Right atrium auricular region (tissue), 2 donors: ENCODE measurements around the gene ASTN2. TPM values are rescaled to one million over a fixed set of nuclear protein-coding genes. Genes with fewer than 3 reads are reported as not detected.

Experiments used
- DNase-seq: peaks from one replicate; pipeline ENCODE4 v3.0.0-alpha.2; 2019; ENCODE audit warnings: low spot score
- H3K27ac ChIP-seq, 2 donors: fragments of 200-600 bp; sonication (generic); 1 replicate in 1 of 2; 2 replicates in 1 of 2; pipeline ENCODE4 v1.5.1; 2016 to 2019
- H3K27me3 ChIP-seq, 2 donors: fragments of 200-600 bp; sonication (generic); one replicate each; pipeline versions ENCODE4 v1.5.1 to v1.6.0; 2017 to 2019
- H3K36me3 ChIP-seq: fragments of 200-600 bp; sonication (generic); one replicate; pipeline ENCODE4 v1.5.1; 2016
- H3K4me1 ChIP-seq, 2 donors: fragments of 200-600 bp; sonication (generic); one replicate each; pipeline versions ENCODE4 v1.5.1 to v1.6.0; 2017 to 2019
- H3K4me3 ChIP-seq, 2 donors: fragments of 200-600 bp; sonication (generic); 1 replicate in 1 of 2; 2 replicates in 1 of 2; pipeline ENCODE4 v1.5.1; 2017 to 2019; ENCODE audit warnings: mild to moderate bottlenecking in 1 of 2, moderate library complexity in 1 of 2
- H3K9me3 ChIP-seq, 2 donors: fragments of 200-600 bp; sonication (generic); one replicate each; pipeline ENCODE4 v1.5.1; 2019
- total RNA-seq, 2 donors: library from RNA; depleted of rRNA; stranded (reverse); fragments of >200 nt; gene quantifications; one replicate each; pipeline ENCODE4 v1.1.0, GENCODE V29; 2016
- TF ChIP-seq, protein P1 (sequence below), 2 donors: fragments of 200-600 bp; sonication (generic); IDR thresholded peaks; one replicate each; pipeline ENCODE4 v1.5.1; 2019; ENCODE audit warnings: antibody characterized with exemption in 2 of 2

ASTN2 gene
- total RNA-seq, 2 donors from 2014 or later: 11.1 to 32.2 TPM

GRCh38 chr9:116797276-116797675 is 617.6 kb downstream of the ASTN2 start:
- Histone ChIP-seq H3K4me1 (peaks cover 0 to 5% of the 10 kb centered on the region in 2 donors), H3K27me3 (no peaks in the 10 kb centered on the region), H3K36me3 (no peaks in the 10 kb centered on the region), H3K4me3 (no peak overlapping the region), H3K9me3 (no peaks in the 10 kb centered on the region), H3K27ac (no peak overlapping the region)
- DNase-seq: no peak
- TF ChIP-seq, protein P1, sequence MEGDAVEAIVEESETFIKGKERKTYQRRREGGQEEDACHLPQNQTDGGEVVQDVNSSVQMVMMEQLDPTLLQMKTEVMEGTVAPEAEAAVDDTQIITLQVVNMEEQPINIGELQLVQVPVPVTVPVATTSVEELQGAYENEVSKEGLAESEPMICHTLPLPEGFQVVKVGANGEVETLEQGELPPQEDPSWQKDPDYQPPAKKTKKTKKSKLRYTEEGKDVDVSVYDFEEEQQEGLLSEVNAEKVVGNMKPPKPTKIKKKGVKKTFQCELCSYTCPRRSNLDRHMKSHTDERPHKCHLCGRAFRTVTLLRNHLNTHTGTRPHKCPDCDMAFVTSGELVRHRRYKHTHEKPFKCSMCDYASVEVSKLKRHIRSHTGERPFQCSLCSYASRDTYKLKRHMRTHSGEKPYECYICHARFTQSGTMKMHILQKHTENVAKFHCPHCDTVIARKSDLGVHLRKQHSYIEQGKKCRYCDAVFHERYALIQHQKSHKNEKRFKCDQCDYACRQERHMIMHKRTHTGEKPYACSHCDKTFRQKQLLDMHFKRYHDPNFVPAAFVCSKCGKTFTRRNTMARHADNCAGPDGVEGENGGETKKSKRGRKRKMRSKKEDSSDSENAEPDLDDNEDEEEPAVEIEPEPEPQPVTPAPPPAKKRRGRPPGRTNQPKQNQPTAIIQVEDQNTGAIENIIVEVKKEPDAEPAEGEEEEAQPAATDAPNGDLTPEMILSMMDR (IDR thresholded peaks at IDR 0.05): no peak

DNA sequence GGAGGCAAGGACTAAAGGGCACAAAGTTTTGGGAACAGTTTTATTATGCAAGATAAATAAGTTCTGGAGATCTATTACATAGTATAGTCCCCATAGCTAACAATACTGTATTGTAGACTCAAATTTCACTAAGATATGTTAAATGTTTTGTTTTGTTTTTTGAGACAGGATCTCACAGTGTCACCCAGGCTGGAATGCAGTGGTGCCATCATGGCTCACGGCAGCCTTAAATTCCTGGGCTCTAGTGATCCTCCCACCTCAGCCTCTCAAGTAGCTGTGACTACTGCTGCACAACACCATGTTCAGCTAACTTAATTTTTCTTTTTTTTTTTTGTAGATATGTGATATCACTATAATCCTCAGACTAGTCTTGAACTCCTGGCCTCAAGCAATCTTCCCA is 618.2 kb downstream of the ASTN2 start:
- TF ChIP-seq, protein P1 (IDR thresholded peaks at IDR 0.05): no peak
- no peak overlapping the region for H3K4me3 ChIP-seq
- H3K4me1 ChIP-seq: peaks cover 0 to 5% of the 10 kb centered on the region in 2 donors
- peak overlapping the region in 1 of 2 donors; percentile 51 for H3K27ac ChIP-seq
- no peaks in the 10 kb centered on the region for H3K9me3 ChIP-seq
- H3K27me3 ChIP-seq: no peaks in the 10 kb centered on the region
- no peak for DNase-seq
- H3K36me3 ChIP-seq: no peaks in the 10 kb centered on the region

GRCh38 chr9:116795821-116796220 is 619.0 kb downstream of the ASTN2 start:
- Histone ChIP-seq H3K4me3 (no peak overlapping the region), H3K36me3 (no peaks in the 10 kb centered on the region), H3K4me1 (peaks cover 0 to 5% of the 10 kb centered on the region in 2 donors), H3K27me3 (no peaks in the 10 kb centered on the region), H3K27ac (peak overlapping the region in 1 of 2 donors; percentile 51), H3K9me3 (no peaks in the 10 kb centered on the region)
- TF ChIP-seq, protein P1 (IDR thresholded peaks at IDR 0.05): no peak
- DNase-seq: no peak

DNA sequence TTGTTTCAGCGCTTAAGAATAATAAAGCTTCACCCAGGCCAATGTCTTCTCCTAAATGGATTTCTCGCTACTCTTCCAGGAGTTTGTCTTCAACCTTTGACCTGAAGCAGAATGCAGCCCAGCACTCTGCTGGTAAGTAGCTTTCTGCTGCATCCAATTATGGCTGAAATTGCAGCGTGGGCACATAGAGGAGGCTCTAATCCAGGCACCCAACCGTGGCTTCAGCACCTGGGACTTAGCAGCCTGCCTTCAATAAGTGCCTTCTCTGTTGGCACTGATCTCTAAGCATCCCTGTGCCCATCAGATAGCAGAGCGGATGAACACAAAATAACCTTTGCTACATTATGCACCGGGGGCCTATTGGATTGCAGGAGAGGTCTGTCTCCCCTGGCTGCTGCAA is 622.6 kb downstream of the ASTN2 start:
- Histone ChIP-seq H3K27me3 (no peaks in the 10 kb centered on the region), H3K36me3 (no peaks in the 10 kb centered on the region), H3K4me3 (no peak overlapping the region), H3K27ac (no peak overlapping the region), H3K9me3 (no peaks in the 10 kb centered on the region), H3K4me1 (peaks cover 0 to 5% of the 10 kb centered on the region in 2 donors)
- no peak for DNase-seq
- TF ChIP-seq, protein P1 (IDR thresholded peaks at IDR 0.05): no peak

DNA sequence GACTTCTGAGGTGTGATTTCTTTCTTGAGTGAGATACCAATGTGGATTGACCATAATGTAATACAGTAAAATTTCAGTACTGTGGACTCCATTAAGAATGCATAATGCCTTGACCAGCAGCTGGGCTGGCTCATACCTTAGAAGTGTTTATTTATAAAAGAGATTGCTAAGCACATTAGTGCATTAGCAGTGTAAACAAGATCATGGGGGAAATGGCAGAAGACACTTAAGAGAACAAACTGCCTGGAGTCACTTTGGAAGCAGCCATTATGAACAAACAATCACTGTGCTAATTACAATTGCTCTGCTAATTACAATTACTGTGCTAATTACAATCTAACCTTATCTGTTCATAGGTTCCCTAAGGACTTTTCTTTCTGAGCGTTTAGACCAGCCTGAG is 623.5 kb downstream of the ASTN2 start:
- Histone ChIP-seq H3K9me3 (no peaks in the 10 kb centered on the region), H3K36me3 (no peaks in the 10 kb centered on the region), H3K27me3 (no peaks in the 10 kb centered on the region), H3K4me1 (peaks cover 0 to 5% of the 10 kb centered on the region in 2 donors), H3K4me3 (no peak overlapping the region), H3K27ac (no peak overlapping the region)
- TF ChIP-seq, protein P1 (IDR thresholded peaks at IDR 0.05): no peak
- DNase-seq: no peak

- Histone ChIP-seq H3K4me3 (no peak overlapping the region), H3K9me3 (no peaks in the 10 kb centered on the region), H3K36me3 (no peaks in the 10 kb centered on the region), H3K27me3 (no peaks in the 10 kb centered on the region), H3K27ac (no peak overlapping the region), H3K4me1 (no peaks in the 10 kb centered on the region)
- DNase-seq: no peak
- TF ChIP-seq, protein P1 (IDR thresholded peaks at IDR 0.05): no peak
These were observed 625.8 kb downstream of the ASTN2 start for GRCh38 chr9:116789081-116789480.
